ENCODE measurements around the gene SAE1.

Gene SAE1

DNA sequence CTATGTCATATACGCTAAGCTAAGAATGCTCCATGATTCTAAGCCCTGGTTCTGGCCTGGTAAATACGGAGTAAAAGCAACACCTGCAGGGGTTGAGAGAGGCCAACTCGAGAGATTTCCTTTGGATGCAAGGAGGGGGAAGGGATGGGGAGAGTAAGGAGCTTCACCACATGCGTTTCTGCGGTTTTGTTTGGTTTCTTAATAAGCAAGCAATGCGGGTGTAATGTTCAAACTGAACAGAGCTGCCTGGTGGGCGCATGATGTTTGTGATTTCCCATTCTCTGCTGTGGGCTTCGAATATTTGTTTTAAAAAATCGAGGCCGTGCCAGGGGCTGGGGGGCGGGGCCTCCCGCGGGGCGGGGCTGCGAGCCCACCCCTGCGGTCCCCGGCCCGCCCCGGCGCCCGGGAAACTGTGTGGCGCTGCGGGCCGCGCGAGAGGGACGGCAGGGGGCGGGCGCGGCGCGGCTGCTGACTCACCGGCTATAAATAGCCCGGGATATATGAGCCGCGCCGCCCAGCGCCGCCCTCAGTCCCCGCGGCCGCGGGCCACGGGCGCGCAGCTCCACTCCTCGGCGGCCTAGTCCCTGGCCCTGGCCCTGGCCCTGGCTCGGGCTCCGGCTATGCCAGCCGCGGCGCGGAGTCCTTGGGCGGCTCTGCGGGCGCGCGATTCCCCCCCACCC, 95.3 kb downstream of the SAE1 start:
- FAIRE-seq: no peak

DNA sequence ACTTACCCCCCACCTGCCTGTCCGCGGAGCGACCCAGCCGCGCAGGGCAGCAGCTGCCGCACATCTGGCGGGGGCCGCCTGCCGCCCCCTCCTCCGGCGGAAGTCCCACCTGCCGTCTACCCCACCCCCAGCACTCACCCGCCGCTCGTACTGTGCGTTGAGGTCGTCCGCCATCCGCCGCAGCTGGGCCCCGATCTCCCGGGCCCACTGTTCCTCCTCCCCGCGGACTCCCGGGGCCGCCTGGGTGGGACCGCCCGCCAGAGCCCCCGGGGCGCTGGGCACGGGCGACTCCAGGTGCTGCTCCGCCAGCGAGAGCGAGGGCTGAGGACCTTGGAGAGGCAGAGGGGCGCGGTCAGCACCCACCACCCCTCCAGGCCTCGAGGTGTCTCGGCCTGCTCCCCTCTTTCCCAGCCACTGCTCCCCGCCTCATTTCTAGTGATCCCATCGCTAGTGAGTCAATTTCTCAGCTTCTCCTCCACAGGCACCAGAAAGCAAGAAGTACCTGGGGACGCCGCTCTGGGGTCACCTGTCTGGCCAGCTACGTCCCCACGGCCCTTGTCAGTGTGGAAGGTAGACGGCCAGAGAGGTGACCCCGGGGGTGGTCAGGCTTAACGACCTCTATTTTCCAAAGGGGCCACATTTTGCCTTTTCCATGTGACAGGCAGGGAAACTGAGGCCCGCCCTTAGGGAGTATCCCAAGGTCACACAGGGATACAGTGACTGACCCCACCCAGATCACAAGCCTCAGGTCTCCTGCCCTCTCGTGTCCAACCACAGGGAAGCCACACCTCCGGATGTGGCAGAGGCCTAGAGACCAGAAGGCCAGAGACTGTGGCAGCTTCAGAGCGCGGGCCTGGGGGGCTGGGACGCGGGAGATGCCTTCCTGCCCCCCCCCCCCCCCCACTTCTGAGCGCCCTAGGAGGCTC, 96.1 kb downstream of the SAE1 start:
- FAIRE-seq: no peak

DNA sequence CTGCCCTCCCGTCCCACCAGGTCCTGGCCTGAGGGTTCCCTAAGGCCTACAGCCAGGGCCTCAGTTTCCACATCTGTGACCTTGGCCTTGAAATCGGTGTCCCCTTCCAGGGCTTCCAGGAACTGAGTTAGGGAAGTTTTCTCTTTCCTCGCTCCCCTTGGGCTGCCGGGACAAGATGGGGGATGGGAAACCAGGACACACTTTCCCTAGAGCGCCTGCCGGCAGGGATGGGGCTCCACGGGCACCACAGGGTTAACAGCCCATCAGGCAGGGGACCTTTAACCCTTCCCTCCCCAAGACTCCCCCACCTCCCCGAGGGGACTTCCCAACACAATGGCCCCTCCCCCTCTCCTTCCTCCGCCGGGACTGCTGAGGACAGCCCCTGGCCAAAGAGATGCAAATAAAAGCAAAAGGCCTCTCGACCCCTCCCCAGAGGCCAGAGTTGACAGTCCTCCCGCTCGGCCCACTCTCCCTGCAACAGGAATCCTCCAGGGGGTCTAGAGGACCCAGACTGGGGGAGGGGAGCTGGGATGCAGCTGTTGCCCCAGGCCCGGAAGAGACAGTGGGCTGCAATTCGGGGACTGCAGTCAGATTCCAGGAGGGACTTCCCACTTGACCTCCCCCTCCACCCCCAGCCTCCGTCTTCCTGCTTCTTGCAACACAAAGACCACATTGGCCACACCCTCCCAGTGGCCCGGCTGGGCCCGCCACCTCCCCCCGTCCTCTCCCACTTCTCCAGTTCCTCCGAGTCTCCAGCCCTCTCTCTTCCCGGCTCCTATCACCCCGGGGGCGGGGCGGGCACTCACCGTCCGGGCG, 96.9 kb downstream of the SAE1 start:
- no peak for FAIRE-seq

DNA sequence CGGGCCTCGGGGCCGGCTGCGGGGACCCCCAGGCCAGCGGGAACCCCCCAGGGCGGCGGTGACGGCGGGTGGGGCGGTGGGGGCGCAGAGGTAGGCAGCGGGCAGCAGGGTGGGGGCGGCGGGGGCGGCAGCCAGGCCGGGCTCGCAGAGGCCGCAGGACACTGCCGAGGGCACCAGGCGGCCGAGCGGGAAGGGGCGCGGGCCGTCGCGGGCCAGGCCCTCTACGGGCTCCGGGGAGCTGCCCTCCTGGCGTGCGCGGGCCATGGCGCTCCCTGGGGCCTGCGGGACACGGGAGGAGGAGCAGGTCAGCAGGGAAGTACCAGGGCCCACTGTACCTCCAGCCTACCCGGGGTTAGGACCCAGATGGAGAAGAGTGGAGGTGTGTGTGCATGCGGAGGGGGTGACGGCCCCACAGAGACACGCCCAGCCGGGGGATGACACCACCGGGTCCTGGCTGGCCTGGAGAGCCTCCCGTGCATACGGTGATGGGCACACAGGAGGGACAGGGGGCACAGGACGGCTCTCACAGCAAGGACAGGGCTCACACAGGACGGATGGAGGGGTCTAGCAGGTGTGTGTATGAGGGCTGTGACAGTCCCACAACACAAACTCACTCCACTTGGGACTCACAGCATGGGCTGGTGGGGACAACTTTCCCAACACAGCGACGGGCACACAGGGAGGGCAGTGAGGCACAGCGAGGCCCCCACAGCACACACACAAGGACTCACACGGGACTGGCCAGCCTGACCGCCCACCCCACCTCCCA, 97.7 kb downstream of the SAE1 start:
- no peak for FAIRE-seq

DNA sequence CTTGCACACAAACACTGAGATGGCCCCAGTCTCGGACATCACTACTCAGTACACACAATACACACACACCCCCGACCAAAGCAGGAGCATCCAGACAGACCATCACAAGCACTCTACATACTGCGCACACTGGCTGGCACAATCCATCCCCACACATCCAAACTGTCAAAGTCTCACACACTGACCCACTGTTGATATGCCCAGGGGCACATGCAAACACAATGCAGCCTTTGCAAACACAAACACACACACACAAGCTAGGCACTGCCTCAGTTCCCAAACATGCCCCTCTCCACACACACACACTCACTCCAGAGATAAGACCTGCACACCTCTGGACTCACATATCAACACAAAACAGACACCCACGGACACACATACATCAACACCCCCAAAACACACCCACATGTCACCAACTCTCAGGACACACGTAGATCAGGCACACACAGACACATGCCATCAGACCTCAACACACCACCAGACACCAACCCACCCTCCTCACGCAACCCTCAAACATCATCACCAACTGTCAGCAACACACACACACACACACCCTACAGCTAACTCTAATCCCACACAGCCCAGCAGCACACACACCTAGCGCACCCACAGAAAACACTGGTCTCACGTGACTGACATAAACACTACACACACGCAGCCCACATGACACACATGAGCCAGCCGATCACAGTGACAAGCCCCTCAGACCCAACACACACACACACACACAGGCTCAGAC, 98.5 kb downstream of the SAE1 start:
- FAIRE-seq: no peak

DNA sequence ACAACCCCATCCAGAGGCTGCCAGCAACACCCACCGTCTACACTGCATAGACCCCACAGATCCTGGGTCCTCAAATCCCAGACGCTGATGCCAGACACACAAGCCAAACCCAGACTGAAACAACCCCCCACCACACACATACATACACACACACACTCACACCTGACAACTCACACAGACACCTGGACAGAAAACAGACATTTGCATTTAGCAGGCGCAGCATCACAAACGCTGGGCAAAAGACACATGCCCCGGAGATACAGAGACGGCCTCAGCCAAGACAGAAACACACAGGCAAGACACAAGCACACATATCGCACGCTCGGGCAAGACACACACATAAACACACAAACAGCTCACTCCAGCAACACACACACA, 99.0 kb downstream of the SAE1 start:
- no peak for FAIRE-seq

DNA sequence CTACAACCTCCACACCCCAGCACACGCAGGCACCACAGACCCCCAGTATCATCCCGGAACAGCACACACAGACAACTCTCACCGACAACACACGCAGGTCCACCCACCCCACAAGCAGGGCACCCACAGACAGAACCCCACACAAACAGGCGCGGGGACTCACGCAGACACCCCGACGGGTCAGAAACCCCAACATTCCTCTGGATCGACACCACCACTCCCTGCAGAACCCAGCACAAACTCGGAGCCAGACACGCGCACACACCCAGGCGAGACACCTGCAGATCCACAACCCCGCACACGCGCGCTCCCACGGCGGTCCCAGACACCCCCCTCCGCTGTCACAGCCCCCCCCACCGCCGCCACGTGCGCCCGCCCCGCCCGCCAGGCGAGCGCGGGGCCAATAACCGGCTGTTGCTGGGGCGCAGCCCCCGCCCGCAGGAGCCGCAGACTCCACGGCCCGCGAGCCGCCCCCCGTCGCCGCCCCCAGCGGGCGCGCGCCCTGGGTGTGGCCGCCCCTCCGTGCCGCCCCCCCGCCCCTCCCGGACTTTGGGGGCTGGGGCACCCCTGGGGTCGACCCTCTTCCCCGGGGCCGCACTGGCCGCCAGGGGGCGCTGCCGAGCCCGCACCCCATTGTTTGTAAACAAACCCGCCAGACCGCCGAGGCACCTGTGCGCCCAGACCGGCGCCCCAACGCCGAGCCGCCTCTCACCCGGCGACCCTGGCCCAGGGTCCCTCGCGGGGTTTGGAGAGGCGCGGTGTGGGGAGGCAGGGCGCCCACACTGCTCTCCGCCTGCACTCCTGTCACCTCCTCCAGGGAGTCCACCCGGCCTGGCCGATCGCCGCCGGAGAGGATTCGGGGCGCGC, 99.7 kb downstream of the SAE1 start:
- FAIRE-seq: no peak

DNA sequence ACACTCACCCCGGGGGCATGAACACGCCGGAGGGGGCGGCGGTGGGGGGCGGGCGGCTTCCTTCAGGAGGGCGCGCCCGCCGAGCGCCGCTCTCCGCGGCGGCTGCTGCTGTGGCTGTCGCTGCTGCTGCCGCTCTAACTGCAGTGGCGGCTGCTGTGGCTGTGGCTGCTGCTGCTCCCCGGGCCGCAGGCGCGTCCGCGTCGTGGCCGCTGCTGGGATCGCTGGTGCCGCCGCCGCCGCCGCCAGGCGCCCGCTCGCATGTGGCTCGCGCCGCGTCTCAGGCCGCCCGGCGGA, 100.2 kb downstream of the SAE1 start, which contains the start of gene BBC3:
TSS of gene BBC3 (minus strand) at position 279 of the 294 bp plus-strand sequence. CDS start 2,768 bp downstream, outside the sequence.
- no peak for FAIRE-seq

DNA sequence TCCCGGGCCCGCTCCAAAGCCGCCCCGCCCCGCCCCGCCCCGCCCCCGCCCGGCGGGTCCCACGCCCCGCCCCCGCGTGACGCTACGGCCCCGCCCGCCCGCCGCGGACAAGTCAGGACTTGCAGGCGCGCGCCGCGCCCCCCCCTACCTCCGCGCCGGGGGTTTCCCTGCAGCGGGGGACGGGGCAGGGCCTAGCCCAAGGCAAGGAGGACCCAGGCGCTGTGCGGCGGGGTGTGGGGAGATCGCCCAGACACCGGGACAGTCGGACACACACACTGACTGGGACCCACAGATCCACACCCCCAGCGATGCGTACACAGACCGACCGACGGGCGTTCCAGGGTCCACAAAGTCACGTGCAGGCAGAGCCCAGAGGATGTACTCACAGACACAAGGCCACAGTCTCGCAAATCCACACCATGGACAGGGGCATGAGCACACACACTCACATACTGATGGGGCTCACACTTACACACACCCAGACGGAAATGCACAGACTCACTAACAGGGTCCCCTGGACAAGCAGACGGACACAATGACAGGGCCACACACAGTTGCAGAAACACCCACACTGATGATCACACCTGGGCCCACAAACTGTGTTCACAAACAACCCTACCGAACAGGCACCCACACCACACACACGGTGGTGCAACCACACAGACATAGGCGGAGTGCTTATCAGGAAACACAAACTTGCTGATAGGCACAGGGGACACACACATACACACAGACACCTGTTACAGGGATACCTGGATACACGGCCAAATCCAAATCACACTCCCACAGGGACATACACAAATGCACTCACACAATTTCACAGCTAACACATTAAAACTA, 100.8 kb downstream of the SAE1 start:
- FAIRE-seq: no peak

DNA sequence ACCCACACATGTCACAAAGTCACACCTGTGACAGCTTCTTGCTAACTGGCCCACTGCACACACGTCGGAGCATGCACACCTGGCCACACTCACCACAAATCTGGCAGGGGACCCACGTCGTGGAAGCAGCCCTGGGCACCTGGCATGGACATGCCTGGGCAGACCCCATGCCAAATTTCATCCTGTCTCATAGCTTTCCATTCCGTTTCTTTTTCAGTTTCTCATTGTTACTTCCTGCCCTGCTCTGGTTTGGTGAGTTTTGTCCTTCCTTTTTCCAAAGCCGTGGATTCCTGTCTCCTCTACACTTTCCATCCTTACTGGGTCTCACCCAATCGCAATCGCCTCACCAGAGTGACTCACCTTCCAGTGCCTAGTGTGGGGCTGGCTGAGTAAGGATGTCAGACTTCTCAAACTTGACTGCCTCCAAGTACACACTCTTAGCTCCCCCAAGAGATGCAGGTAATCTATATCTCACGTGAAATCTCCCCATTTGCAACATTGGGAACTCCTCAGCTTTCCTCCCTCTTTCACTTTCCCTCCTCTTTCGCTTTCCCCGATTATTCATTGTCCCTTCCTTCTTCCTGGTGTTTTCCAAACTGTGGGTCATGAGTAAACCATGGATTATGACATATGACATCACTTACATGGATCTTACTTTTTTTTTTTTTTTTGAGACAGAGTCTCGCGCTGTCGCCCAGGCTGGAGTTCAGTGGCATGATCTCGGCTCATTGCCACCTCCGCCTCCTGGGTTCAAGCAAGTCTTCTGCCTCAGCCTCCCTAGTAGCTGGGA, 102.0 kb downstream of the SAE1 start:
- no peak for FAIRE-seq

DNA sequence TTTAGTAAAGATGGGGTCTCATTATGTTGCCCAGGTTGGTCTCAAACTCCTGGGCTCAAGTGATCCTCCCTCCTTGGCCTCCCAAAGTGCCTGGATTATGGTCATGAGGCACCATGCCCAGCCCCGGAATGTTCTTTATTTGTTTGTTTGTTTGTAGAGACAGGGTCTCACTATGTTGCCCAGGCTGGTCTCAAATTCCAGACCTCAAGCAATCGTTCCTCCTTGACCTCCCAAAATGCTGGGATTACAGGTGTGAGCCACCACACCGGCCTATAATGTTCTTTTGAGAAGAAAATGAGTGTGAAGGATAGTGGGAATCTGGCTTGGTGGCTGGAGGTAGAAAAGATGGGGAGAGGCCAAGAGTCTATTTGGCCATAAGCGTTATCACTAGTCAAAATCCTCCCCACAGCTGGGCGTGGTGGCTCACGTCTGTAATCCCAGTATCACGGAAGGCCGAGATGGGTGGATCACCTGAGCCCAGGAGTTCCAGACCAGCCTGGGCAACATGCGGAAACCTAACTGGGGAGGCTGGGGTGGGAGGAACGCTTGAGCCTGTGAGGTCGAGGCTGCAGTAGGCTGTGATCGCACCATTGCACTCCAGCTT, 105.5 kb downstream of the SAE1 start:
- FAIRE-seq: no peak

DNA sequence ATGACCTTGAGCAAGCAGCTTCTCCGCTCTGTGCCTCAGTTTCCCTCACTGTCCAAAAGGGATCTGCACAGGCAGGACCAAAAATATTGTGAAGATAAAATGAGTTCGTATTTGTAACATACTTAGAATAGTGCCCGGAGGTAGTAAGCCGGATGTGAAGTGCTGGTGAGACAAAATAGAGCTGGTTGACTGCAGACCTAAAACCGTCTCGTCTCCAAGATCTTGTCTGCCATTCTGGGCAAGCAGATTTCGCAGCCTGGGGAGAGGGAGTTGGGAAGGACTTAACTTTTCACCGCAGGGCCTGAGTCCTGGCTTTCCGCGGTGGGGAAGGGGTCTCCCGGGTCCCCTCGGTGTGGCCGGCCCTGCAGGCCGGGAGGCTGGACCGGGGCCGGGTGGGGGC, 108.5 kb downstream of the SAE1 start:
- FAIRE-seq: no peak

DNA sequence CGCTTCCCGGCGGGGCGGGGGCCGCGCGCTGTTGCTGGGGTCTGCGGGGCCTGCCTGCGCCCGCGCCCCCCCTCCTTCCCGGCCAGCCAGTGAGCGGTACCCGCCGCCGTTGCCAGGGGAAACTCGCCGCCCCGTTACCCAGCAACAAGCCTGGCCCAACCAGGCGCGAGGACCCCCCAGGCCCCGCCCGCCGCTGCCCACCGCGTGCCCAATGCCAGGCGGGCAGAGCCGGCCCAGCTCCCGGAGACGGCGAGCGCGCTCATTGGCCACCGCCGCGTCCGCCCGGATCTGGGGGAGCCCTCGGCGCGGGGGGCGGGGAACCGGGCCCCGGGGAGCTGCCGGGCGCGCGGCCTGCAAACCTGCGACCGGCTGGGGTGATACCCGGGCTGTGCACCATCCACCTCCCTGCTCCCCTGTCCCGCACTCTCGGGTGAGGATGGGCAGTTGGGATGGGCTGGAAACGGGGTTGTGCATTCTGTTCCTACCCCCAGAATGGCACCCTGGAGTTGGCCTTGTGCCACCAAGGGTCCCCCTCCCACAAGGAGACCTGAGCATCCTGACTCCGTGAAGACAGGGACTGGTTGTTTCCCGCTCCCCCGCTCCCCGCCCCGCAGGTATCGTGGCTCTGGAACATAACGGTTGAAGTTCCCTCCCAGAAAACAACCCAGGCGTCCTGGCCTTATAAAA, 109.1 kb downstream of the SAE1 start:
- FAIRE-seq: no peak

DNA sequence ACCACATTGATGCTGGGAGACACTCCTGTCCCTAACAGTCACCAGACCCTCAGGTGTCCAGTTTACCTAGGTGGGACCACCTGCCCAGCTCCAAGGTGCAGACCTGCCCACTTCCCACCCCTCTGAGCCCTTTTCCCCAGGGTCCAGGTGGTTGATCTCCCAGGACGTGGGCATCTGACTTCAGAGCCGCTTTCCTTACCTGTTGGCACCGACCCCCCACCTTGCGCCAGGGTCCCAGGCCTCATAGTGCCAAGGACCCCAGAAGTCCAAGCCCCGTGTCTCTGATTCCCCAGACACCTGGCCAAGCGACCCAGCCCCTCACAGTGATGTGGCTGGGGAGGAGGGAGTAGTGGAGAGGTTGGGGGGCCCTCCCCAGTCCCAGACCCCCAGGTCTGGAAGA, 109.9 kb downstream of the SAE1 start:
- no peak for FAIRE-seq

DNA sequence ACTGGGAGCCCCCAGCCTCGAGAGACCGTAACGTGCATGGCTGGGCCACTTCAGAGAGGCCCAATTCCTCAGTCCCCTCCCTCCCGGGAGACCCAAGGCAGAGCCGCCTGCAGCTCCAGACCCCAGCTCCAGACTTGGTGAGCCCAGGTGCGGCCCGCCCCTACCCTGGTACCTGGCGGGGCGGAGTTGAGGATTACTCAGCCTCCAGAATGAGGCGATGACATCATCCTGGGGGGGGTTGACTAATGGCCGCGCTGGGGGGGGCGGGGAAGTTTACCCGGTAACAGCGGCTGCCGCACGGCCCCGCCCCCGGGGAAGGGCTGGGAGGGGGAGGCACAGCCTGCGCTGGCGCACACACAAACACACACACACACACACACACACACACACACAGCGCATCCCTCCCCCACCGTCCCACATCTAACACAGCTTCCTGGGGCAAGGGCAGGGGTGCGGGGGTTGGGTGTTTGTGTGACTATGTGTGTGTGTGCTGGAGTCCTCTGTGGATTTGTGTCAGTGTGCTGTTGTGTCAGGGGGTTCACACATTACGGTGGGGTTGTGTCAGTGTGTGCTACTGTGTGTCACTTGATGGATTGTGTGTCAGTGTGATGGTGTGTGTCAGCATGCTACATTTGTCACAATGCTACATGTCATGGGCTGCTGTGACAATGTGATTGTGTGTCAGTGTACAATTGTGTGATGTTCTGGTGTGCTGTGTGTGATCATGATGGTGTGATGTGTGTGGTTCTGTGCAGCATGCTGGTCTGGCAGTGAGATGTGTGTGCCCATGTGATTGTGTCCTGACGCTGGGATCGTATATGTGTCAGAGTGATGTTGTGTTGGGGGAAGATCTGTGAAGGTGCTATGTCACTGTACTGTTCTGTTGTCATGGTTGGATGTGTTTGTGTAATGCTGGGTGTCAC, 110.6 kb downstream of the SAE1 start:
- no peak for FAIRE-seq

DNA sequence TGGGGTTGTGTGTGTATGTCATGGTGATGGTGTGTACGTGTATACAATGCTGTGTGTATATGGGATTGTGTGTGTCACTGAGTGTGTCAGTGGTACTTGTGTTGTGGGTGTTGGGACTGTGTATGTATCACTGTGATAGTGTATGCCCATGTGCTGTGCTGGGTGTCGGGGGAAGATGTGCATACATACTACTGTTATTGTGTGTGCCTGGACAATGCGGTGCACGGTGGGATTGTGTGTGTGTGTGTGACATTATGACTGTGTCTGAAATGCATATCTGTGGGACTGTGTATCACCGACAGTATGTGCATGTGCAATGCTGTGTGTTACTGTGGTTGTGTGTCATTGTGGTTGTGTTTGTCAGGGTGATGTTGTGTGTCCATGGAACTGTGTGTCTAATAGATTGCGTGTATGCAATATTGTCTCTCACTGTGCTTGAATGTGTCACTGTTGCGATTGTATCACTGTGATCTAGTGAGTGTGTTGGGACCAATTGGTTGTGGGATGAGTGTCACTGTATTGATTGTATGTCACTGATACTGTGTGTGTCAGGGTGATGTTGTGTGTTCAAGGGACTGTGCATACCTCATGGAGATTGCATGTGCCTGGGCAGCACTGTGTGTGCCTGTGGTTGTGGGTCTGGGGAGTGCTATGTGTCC, 111.4 kb downstream of the SAE1 start:
- FAIRE-seq: no peak
